HL-60/S4 treated with retinoic acid at 250 ng/mL for 4 days and 3 days (cell line): ENCODE measurements around the gene MAB21L3.

Source experiments
- in situ Hi-C: fragments of 300-500 bp; cut with MboI; formaldehyde crosslinking; loops from 2 replicates; pipeline ENCODE4 v1.7.0; 2022; ENCODE audit warnings: low sequenced_read_pairs

The MAB21L3 gene

DNA sequence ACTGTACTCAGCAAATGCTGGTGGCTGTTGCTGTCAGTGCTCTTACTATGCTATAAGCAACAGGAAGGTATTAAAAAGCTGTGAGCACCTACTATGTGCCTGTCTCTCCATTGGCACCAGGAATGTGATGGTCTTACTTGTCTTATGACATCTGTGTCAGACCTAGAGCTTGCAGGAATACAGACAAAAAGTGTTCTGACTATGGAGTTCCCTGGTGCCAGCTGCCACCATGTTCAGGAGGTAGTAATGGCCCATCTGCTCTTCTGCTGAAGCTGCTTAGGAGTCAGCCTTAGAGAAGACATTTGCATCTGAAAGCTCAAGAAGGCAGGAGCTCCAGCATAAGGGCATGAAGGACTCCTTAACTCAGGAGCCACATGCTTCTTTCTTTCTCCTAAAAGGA, 52.3 kb downstream of the MAB21L3 start:
- in situ Hi-C loops = no loop called here

DNA sequence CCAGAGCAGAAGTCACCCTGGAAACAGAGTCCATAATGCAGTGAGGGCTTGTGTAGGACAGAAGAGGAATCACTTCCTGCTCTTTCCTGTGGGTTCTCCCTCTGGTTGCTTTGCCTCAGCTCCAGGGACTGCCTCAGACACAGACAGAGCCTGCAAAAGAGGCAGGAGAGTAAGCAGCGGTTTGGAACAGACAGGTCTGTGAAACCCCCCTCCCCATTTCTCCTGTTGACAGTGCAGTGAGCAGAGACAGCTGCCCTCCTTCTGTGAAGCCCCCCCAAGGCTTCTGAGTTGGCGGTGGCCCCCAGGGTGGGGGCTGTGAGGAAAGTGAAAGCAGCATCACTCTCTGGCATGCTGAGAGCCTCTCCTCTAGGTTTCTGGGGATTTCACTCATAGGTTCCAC, 53.0 kb downstream of the MAB21L3 start:
- in situ Hi-C loops = no loop called here

DNA sequence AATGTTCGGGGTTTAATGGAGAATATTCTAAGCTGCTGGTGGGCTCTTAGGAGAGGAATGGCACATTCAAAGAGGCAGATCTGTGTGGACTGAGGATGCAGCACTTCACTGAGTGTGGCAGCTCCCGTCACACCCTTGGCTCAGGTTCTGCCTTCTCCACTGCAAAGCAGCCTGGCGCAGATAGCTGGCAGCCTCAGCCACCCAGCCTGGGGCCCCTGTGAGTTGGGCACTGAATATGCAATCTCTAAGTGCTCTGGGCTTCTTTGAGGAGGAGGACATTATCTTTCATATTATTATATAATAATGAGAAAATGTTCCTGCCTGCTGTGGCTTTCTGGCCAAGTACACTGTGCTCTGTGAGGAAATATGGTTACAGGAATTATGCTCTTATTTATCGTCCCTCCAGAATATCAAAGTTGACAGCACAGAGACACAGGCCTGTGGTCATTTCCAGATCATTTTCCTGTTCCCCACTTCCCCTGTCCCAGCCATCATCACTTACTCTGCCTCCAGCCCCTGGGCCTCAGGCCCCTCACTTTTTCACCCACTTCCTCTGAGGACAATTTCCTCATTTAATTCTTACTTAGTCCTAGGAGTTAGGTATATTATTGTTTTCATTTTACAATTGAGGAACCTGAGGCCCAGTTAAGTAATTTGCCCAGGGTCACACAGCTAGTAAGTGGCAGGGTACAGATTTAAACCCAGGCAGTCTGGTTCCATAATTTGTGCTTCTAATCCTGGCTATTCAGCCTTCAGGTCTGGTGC, 53.6 kb downstream of the MAB21L3 start:
- in situ Hi-C loops = no loop called here

DNA sequence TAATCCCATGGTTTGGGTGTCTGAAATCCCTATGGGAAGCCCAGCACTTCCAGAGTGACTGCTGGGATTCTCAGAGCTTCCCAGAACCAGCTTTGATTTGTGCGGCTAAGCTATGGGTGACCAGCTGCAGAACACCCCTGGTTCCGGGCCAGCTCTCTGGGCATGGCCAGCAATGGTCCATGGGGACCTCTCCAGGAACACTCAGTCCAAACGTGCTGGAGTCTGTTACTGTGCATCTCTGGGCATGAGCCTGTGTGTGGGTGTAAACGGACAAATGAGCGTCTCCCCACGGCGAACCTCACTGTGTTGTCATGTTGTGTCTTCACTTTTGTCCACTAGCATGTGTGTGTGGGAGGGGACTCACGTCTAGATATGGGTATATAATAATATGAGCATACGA, 54.4 kb downstream of the MAB21L3 start:
- in situ Hi-C loops = no loop called here

DNA sequence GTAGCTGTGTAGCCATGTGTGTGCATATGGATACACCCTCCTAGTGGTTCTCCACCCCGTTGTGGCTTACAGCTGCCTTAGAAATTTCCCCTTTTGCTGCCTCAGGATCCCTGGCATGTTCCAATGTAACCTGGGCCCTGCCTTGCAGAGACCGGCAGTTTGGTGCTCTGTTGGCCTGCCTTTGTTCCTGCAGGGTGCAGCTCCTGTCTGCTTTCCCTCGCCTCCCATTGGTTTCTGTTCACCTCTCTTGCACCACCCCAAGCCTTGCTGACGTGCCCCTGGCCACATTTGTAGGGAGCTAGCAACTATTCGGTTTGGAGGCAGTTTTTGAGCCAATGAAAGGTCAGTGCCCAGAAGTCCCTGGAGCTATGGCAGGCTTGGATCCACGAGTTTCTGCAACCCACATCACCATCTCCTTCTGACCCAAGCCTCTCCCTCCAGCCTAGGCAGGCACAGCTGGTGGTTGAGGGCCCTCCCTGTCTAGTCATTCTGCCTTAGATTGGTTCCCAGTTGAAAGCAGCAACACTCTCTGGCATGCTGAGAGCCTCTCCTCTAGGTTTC, 54.9 kb downstream of the MAB21L3 start:
- in situ Hi-C loops = no loop called here

DNA sequence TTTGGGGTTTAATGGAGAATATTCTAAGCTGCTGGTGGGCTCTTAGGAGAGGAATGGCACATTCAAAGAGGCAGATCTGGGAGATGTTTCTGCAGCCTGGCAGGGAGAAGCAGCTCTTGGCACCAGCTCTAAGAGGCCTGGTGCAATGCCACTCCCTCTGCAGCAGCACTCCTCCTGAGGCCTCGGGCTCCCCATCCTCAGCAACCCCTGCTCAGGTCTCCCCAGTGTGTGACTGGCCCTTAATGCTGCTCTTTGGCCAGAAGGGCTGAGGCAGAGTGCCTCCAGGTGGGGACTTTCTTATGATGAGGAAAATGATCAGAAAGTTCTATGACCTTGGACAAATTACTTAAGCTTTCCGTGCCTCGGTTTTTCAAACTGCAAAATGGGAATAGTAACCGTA, 55.5 kb downstream of the MAB21L3 start:
- in situ Hi-C loops = no loop called here

DNA sequence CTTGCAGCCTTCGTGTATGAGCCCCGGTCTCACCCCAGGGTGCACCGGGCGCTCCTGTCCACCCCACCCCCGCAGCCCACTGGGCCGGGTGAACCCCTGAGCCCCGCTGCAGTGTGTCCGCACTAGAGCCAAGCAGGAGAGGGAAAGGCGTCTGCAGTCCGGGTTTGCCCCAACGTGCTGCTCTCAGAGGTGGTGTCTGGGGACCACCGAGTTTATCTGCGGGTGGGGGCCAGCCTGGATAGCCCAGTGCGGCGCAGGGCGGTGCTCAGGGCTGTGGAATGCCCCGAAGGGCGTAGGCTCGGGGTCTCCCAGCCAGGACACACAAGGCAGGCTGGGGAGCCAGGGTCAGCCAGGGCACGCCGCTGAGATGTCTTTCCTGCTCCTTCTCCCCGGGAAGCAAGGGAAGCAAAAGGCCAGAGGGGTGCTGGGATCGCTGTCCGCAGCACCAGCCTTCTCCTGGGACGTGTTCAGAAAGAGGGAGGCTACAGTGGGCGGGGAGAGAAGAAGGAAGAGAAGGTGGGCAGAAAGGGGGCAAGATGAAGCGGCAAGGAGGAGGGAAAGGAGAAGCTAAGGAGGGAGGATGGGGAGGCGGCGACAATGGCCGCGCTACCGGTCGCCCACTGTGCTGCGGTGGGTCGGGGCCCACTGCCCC, 56.6 kb downstream of the MAB21L3 start:
- in situ Hi-C loops = no loop called here

DNA sequence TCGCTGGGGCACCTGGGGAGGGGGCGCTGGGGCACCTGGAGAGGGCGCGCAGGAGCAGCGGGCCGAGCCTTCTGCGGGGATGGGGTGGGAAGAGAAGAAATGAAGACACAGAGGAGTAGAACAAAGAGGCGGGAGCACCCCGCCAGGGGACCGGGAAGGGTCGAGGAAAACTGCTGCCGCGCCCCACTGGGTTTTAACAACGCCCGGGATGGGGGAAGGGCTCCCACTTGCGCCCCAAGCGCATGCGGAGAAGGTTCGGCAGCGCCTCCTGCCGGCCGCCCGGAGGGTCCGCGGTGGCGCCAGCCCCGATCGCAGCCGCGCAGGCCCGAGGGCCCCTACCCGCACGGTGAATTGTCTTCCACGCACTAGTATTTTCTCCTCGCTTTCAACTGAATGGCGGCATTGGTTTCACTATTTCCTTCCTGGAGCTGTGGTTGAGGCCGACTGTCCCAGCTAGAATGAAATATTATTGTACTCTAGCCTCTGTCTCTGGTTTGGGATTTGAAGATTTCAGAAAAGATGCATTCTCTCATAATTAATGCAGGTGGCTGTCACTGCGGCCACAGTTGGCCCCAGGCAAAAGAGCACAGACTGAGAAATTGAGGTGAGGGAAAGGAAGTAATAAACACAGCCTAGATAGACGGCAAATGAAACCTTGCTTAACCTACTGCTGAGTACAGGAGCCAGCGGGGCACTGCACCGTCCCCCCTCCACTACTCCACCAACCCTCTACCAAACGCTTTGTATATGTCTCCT, 57.3 kb downstream of the MAB21L3 start:
- in situ Hi-C loops = no loop called here

DNA sequence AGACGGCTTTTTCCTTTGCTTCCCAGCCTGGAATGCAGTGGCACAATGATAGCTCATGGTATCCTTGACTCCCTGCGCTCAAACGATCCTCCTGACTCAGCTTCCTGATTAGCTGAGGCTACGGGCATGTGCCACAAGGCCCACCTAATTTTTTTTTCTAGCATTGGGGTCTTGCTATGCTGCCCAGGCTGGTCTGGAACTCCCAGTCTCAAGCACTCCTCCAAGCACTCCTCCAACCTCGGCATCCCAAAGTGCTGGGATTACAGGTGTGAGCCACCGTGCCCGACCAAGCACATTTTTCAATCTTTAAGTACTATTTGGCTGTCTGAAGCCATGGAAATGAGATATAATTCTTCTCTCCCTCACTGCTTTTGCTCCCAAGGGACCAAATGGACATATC, 58.7 kb downstream of the MAB21L3 start:
- in situ Hi-C loops = no loop called here

DNA sequence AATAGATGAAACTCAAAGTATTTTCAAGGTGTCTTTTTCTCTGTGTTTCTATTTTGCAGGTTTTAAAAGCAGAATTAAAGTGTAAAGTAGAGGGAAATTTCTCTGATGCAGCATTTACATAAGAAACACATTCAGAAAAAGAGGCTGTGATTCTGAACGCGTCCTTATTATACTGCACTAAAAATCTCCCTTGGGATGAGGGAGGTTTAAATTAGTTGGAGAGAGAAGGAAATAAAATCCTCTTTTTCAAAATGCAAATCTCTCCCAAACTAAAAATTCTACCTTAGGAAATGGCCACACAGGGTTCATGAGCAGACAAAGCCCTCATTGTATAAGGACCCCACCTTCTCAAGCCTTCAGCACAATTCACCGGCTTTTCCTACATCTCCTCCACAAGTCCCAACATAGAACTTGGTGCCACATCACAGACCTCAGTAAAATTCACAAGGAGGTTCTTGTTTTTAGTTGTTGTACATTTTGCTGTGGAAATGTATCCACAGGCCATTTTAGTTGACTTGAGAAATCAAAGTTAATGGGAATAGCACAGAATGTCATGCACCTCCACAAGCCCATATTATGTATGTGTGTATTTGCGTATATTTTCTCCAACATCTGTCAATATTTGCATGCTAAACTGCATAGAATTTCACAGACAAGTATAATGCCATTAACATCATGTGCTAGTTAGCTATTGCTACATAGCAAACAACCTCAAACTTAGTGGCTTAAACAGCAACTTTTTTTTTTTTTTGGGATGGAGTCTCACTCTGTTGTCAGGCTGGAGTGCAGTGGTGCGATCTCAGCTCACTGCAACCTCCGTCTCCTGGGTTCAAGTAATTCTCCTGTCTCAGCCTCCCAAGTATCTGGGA, 59.8 kb downstream of the MAB21L3 start:
- in situ Hi-C loops = no loop called here

DNA sequence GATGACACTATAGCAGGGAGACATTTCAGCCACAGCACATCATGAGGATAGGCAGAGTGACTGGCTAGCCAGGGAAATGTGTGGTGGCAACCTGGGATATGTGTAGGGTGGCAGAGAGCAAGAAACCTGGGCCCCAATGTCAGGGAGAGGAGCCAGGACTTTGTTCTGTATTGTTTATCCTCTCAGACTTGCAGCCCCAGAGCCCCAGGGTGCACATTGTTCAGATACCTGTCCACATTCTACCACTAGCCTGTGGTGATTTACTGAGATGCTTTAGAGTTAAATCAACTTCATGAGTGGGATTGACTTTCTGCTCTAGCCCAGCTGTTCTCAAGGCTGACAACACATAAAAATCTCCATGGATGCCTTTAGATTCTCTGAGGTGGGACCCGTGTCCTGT, 61.5 kb downstream of the MAB21L3 start:
- in situ Hi-C loops = no loop called here

DNA sequence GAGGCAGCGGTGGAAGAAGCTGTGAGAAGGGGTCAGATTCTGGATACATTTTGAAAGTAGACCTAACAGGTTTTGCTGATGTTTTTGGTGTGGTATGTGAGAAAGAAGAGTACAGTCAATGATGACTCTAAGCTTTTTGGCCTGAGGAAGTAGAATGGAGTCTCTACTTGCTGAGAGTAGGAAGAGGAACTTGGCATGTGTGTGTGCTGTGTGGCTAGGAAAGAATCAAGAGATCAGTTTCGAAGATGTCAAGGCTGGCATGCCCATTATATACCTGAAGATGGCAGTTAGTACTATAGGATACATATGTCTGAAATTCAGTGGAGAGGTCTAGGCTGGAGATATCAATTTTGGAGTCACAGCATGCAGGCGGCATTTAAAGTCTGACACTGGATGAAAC, 64.4 kb downstream of the MAB21L3 start:
- in situ Hi-C loops = no loop called here

DNA sequence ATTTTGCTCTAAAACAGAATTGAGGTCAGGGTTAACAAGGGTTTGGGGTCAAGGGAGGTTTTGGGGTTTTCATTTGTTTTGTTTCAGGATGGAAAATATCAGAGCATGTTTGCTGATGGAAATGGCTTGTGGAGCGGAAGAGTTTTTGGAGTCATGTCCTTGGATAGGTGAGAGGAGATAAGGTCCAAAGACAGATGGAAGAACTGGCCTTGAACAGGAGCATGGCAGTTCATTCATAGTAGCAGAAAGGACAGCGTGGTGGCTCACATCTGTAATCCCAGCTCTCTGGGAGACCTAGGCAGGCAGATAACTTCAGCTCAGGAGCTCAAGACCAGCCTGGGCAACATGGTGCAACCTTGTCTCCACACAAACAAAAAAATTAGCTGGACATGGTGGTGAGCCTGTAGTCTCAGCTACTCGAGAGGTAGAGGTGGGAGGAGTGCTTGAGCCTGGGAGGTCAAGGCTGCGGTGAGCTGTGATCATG, 65.1 kb downstream of the MAB21L3 start:
- in situ Hi-C loops = no loop called here

DNA sequence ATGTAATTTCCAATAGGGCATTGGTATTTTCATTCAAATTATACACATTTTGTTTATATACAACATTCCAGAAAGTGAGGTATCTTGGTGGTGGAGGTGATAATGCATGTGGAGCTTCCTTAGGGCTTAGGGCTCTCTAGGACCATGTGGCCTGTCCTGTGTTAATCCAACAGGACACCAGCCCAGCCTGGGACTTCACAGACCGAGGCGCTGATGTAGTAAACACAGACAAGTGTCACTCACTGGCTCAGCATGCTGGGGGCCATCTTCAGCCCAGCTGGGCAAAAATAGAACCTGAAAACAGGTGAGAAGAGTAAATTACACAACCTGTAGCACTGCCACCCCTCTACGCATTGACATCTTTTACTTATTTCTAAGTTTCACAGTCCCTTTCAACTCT, 66.7 kb downstream of the MAB21L3 start:
- in situ Hi-C loops = no loop called here

DNA sequence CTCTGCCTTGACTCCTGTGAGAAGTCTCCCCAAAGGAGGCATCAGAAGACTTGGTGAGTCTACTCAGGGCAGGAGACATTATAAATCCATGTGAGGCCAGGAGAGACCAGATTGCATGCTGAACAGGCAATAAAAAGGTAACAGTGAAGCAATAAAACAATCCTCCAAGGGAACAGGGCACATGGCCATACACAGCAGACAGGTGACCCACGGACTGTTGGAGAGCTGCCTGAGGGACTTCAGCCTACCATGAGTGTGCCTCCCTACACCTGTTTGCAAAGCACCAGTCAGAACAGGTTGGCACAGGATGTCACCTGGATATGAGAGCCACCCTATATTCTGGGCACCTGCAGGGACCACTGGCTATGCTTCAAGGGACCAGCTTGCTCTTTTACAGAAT, 67.6 kb downstream of the MAB21L3 start:
- in situ Hi-C loops = no loop called here

DNA sequence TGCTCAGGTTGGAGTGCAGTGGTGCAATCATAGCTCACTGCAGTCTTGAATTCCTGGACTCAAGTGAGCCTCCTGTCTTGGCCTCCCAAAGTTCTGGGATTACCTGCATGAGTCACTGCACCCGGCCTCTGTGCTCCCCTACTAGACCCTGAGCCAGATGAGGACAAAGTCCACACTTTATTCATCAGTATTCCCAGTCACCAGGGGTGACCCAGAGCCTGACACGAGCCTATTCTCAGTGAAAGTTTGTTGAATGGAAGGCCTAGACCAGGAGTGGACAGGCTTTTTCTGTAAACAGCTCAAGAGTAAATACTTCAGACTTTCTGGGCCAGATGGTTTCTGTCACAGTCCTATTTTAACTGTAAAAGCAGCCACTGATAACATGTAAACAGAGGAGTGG, 68.2 kb downstream of the MAB21L3 start:
- in situ Hi-C loops = no loop called here

DNA sequence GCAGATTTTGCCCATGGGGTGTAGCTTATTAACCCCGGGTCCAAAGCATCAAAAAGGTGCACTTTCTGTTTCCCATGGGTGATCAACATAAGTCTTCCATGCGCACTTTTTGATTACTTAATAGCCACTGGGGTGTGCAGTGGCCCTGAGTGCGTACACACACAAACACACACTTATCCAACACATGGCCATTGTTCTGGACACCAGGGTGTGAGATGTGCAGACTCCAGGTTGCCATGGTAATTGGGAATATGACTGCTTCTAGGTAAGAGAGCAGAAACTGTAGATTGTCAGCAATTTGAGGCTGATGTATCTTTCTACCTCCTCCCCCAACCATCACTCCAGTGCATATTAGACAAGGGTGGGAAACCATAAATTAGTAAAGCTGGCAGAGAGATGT, 68.8 kb downstream of the MAB21L3 start:
- in situ Hi-C loops = no loop called here

DNA sequence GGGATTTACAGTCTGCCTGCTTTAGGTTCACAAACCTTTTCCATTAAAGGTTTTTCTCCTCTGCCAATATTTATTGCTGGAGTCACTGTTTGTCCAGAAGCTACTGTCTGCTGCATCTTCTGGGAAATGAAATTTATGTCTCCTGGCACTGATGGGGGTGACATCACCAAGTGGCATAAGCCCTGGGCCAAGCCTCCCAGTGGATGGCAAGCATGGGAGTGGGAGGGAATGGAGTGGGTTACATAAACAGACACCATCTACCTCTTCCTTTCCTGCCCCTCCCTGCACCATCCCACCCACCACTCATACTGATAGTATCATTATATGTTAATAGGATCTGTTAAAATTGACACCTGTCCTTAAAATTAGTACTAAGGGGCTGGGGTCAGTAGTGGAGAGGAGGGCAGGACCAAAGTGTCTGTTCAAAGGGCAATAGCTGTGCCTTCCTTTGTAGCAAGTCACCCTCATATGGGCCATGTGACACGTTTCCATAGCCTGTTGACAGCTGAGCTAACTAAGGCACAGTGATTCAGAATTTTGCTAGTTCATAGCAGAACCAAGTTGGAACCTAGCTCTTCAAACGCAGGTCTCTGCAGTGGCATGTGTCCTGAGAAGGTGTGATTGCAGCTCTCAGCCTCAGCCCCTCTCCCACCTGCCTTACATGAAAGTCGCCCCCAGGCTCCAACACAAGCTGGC, 71.0 kb downstream of the MAB21L3 start:
- in situ Hi-C loops = no loop called here
